HepG2 (cell line): ENCODE measurements around the gene CPT1C. TPM values are rescaled to one million over a fixed set of nuclear protein-coding genes. Genes with fewer than 3 reads are reported as not detected.

Source experiments
- ATAC-seq: fragments of 200-7000 bp; cut with Tn5 transposase; 3 replicates; pipeline ENCODE4 v1.9.1; 2020; ENCODE audit warnings: mild to moderate bottlenecking, moderate library complexity
- BruUV-seq: library from RNA; stranded (reverse); fragments of 400-500 nt; replicated peaks from 2 replicates; lab custom pipeline; 2021; lab: Mats Ljungman, UMichigan
- CTCF ChIA-PET: fragments of 300-600 bp; formaldehyde crosslinking; extraction: SDS; loops from one replicate; lab custom pipeline; 2021; ENCODE audit warnings: low total read pairs, inconsistent platforms, low intra/inter-chr PET ratio; lab: Yijun Ruan, JAX
- POLR2A ChIA-PET: fragments of 350-600 bp; sonication (Branson Sonifier 250); formaldehyde crosslinking; loops from one replicate; lab custom pipeline; 2020; ENCODE audit warnings: antibody characterized with exemption, inconsistent platforms; lab: Yijun Ruan, JAX
- DNase-seq: peaks from one replicate; pipeline ENCODE4 v3.0.0-alpha.2; 2015; ENCODE audit warnings: low spot score
- FAIRE-seq: peaks from 3 replicates; lab custom pipeline; 2011; peaks lifted over from hg19 to GRCh38; lab: Jason Lieb, UNC
- H2AFZ ChIP-seq: one replicate; pipeline ENCODE4 v1.6.1; 2011; ENCODE audit warnings: low read length, inconsistent platforms
- H3K27ac ChIP-seq: fragments of 300-600 bp; 3 replicates; pipeline ENCODE4 v1.8.0; 2011; ENCODE audit warnings: mixed run types, mild to moderate bottlenecking, mixed read lengths, low read length, inconsistent platforms; ENCODE audit not compliant: insufficient read depth; ENCODE audit errors: extremely low read length
- H3K27me3 ChIP-seq, 2 experiments: fragments of 200-600 bp in 1 of 2; 2 replicates in 1 of 2; 3 replicates in 1 of 2; pipeline versions ENCODE4 v1.6.0 to v1.8.0; 2011; ENCODE audit warnings: low read length in 2 of 2, mild to moderate bottlenecking in 2 of 2, moderate library complexity in 2 of 2, inconsistent platforms in 1 of 2; ENCODE audit not compliant: insufficient read depth in 2 of 2, control insufficient read depth in 1 of 2
- H3K36me3 ChIP-seq, 2 experiments: fragments of 200-600 bp in 1 of 2; replicated peaks in 1 of 2; 2 replicates in 1 of 2; 3 replicates in 1 of 2; pipeline versions ENCODE4 v1.5.1 to v1.8.0; 2011; ENCODE audit warnings: low read length in 2 of 2, inconsistent platforms in 1 of 2; ENCODE audit not compliant: insufficient read depth in 2 of 2, control insufficient read depth in 1 of 2
- H3K4me1 ChIP-seq: 2 replicates; pipeline ENCODE4 v1.5.1; 2012; ENCODE audit warnings: low read length, inconsistent platforms; ENCODE audit not compliant: insufficient read depth
- H3K4me2 ChIP-seq: 2 replicates; pipeline ENCODE4 v1.6.0; 2011; ENCODE audit warnings: low read depth, low read length, inconsistent platforms
- H3K4me3 ChIP-seq, 3 experiments: fragments of 200-600 bp in 1 of 3; sonication (generic), shearing (Covaris generic) in 1 of 3; replicated peaks in 1 of 3; 2 replicates each; pipeline ENCODE4 v1.5.1; 2011 to 2016; ENCODE audit warnings: low read length in 3 of 3, inconsistent platforms in 2 of 3, low read depth in 2 of 3, mild to moderate bottlenecking in 2 of 3, control low read depth in 1 of 3, mixed read lengths in 1 of 3; ENCODE audit not compliant: insufficient read depth in 1 of 3
- H3K79me2 ChIP-seq: one replicate; pipeline ENCODE4 v1.6.1; 2011; ENCODE audit warnings: low read length, inconsistent platforms; ENCODE audit not compliant: insufficient read depth
- H3K9ac ChIP-seq: 2 replicates; pipeline ENCODE4 v1.6.0; 2011; ENCODE audit warnings: mild to moderate bottlenecking, low read depth, low read length, inconsistent platforms; ENCODE audit not compliant: insufficient read depth
- H3K9me3 ChIP-seq: 2 replicates; pipeline ENCODE4 v1.5.1; 2012; ENCODE audit warnings: mild to moderate bottlenecking, low read length
- H4K20me1 ChIP-seq: 2 replicates; pipeline ENCODE4 v1.6.0; 2011; ENCODE audit warnings: inconsistent platforms, mild to moderate bottlenecking, low read length, moderate library complexity; ENCODE audit not compliant: insufficient read depth
- AGO2 ChIP-seq: fragments of 200-400 bp; formaldehyde crosslinking; optimal IDR thresholded peaks from 2 replicates; pipeline ENCODE3; 2017; ENCODE audit warnings: mild to moderate bottlenecking, low read depth, low read length, moderate library complexity
- CREBL2 ChIP-seq: sonication (generic); formaldehyde crosslinking; IDR thresholded peaks from 2 replicates; pipeline ENCODE4 v1.8.1; 2023; ENCODE audit warnings: missing genetic modification reagents, mild to moderate bottlenecking, borderline replicate concordance
- KDM5A ChIP-seq: fragments of 200-600 bp; sonication (generic); IDR thresholded peaks from 2 replicates; pipeline ENCODE4 v1.7.0; 2018; ENCODE audit warnings: antibody characterized with exemption, mild to moderate bottlenecking, low read length, borderline replicate concordance
- KLF16 ChIP-seq, 2 experiments: sonication (generic) in 1 of 2; formaldehyde crosslinking in 1 of 2; IDR thresholded peaks; 2 replicates each; pipeline versions ENCODE4 v1.6.1 to v1.8.0; 2016 to 2023; ENCODE audit warnings: missing genetic modification reagents in 2 of 2, missing compliant biosample characterization in 1 of 2
- RNF2 ChIP-seq: fragments of 450-650 bp; conservative IDR thresholded peaks from 2 replicates; pipeline ENCODE4 v1.6.1; 2016; ENCODE audit warnings: low read depth
- ZC3H13 ChIP-seq: sonication (generic); formaldehyde crosslinking; IDR thresholded peaks from 2 replicates; pipeline ENCODE4 v1.8.1; 2023; ENCODE audit warnings: mild to moderate bottlenecking, missing genetic modification reagents, moderate library complexity
- ZFP41 ChIP-seq: sonication (generic); formaldehyde crosslinking; IDR thresholded peaks from 2 replicates; pipeline ENCODE4 v1.4.0; 2020; ENCODE audit warnings: mild to moderate bottlenecking, missing genetic modification reagents, borderline replicate concordance
- ZFP91 ChIP-seq: sonication (generic); formaldehyde crosslinking; IDR thresholded peaks from 2 replicates; pipeline ENCODE4 v1.9.0; 2022; ENCODE audit warnings: missing genetic modification reagents, mild to moderate bottlenecking, borderline replicate concordance
- ZNF230 ChIP-seq: sonication (generic); formaldehyde crosslinking; IDR thresholded peaks from 2 replicates; pipeline ENCODE4 v1.4.0; 2020; ENCODE audit warnings: mild to moderate bottlenecking, missing genetic modification reagents
- ZNF660 ChIP-seq: sonication (generic); formaldehyde crosslinking; IDR thresholded peaks from 2 replicates; pipeline ENCODE4 v1.5.1; 2020; ENCODE audit warnings: mild to moderate bottlenecking, low read depth, missing genetic modification reagents, borderline replicate concordance
- ZNF780A ChIP-seq: sonication (generic); formaldehyde crosslinking; IDR thresholded peaks from 2 replicates; pipeline ENCODE4 v1.8.0; 2022; ENCODE audit warnings: mild to moderate bottlenecking, missing genetic modification reagents, moderate library complexity
- WGBS: methylation state at CpG from one replicate; pipeline ENCODE4 v1.1.6; 2017; ENCODE audit warnings: low lambda C conversion rate; 5-methylcytosine and 5-hydroxymethylcytosine counted together
- in situ Hi-C: cut with HindIII; loops from 2 replicates; pipeline ENCODE4 v1.10.0; 2017; ENCODE audit warnings: low pct_unique_long_range_greater_than_20kb; ENCODE audit not compliant: extremely low pct_ligation_motif_present
- intact Hi-C: fragments of 100-400 bp; cut with micrococcal nuclease; formaldehyde crosslinking; loops from one replicate; pipeline ENCODE4 v1.10.0; 2022; ENCODE audit not compliant: unreplicated experiment
- polyA plus RNA-seq, 8 experiments: library from polyadenylated mRNA; depleted of rRNA in 3 of 8; stranded (reverse) in 7 of 8; unstranded in 1 of 8; fragments of >200 nt; fragmentation: Illumina TruSeq in 4 of 8; extraction: Trizol in 4 of 8; gene quantifications; 2 replicates each; pipeline versions ENCODE4 v1.2.1 to v1.2.3, GENCODE V29; 2011 to 2016; ENCODE audit warnings: low read depth in 4 of 8, missing spikeins in 1 of 8, mixed read lengths in 1 of 8; ENCODE audit not compliant: insufficient read depth in 1 of 8
- total RNA-seq, 5 experiments: library from RNA; depleted of rRNA; stranded (reverse); fragments of >200 nt; fragmentation: Illumina TruSeq; extraction: Trizol; gene quantifications; 2 replicates each; pipeline ENCODE4 v1.2.3, GENCODE V29; 2016; ENCODE audit warnings: low read depth in 1 of 5
- TF ChIP-seq, protein P1 (sequence below): IDR thresholded peaks from 2 replicates; pipeline ENCODE4 v1.6.1; 2018; ENCODE audit warnings: missing genetic modification reagents, mild to moderate bottlenecking, missing compliant biosample characterization
- TF ChIP-seq, protein P2 (sequence below): sonication (generic); formaldehyde crosslinking; IDR thresholded peaks from 2 replicates; pipeline ENCODE4 v1.4.0; 2020; ENCODE audit warnings: missing genetic modification reagents
- TF ChIP-seq, protein P3 (sequence below): sonication (generic); formaldehyde crosslinking; IDR thresholded peaks from 2 replicates; pipeline ENCODE4 v1.5.0; 2020; ENCODE audit warnings: mild to moderate bottlenecking, missing genetic modification reagents

CPT1C gene
- total and polyA plus RNA-seq, 2 of the 13 experiments (the other 11 are each of a cell fraction or from before 2014, with no cell fraction given) = 0.18 TPM; not detected in 1

GRCh38 chr19:49690656-49691242, at the start of gene CPT1C (continued):
- TF ChIP-seq, protein P1, sequence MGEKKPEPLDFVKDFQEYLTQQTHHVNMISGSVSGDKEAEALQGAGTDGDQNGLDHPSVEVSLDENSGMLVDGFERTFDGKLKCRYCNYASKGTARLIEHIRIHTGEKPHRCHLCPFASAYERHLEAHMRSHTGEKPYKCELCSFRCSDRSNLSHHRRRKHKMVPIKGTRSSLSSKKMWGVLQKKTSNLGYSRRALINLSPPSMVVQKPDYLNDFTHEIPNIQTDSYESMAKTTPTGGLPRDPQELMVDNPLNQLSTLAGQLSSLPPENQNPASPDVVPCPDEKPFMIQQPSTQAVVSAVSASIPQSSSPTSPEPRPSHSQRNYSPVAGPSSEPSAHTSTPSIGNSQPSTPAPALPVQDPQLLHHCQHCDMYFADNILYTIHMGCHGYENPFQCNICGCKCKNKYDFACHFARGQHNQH (CRISPR knock-in tag) = no peak
- TF ChIP-seq ZNF230 (no peak), RNF2 (no peak), ZNF780A (CRISPR knock-in tag) (no peak), ZNF660 (CRISPR knock-in tag) (no peak), AGO2 (peak; percentile 92), KLF16 (CRISPR knock-in tag; IDR thresholded peaks at IDR 0.05) (no peak), ZC3H13 (CRISPR knock-in tag) (0 out of 2 replicates have a peak, but pooled peaks have one; percentile 26)

GRCh38 chr19:49641688-49642491, 49.0 kb upstream of the CPT1C start, which contains the start of gene SCAF1:
SCAF1 (plus strand) TSS chr19:49642209; CDS start chr19:49645027, 2,818 bp downstream.
- H3K9ac ChIP-seq = peak within 1 kb of the TSS; percentile 99
- BruUV-seq = no TSS peak
- H3K36me3 ChIP-seq = peaks cover 4 to 7% of the 10 kb centered on the region in 2 experiments; a peak in 2 of 5 replicates
- H3K9me3 ChIP-seq = no peaks in the 10 kb centered on the region
- whole genome bisulfite sequencing = 0% methylated on average over 8 of the region's 87 CpGs
- H3K4me3 ChIP-seq = peak within 1 kb of the TSS; percentile 85 to 99 (median 91)
- peak; percentile 55 for ATAC-seq
- peaks cover 31% of the 10 kb centered on the region for H3K79me2 ChIP-seq
- no peak within 1 kb of the TSS for H2AFZ ChIP-seq
- H3K4me1 ChIP-seq = peaks cover 48% of the 10 kb centered on the region
- peak within 1 kb of the TSS; percentile 90 for H3K4me2 ChIP-seq
- intact Hi-C loops (loop anchor here (2.0 to 5.0 kb wide), 2 partner anchors 23 to 35 kb away; partner anchors contain the start of genes BCL2L12, IRF3 and PRMT1), in situ Hi-C loops (no loop called here)
- ChIA-PET POLR2A (interaction anchor here (0.6 to 4.6 kb wide), 20 partner anchors 8 to 1023 kb away, joined by 3 to 92 read pairs (median 6); partner anchors contain the start of genes AKT1S1, ALDH16A1, BCL2L12 and IRF3), CTCF (no interaction called here)
- peak; percentile 97 for DNase-seq
- FAIRE-seq = peak; percentile 87
- no peaks in the 10 kb centered on the region for H4K20me1 ChIP-seq
- H3K27ac ChIP-seq = peak within 1 kb of the TSS; percentile 98
- H3K27me3 ChIP-seq = no peaks in the 10 kb centered on the region; a peak in 1 of 5 replicates
- TF ChIP-seq KDM5A (peak; percentile 59; the same call in 1 of the 2 replicates), CREBL2 (CRISPR knock-in tag) (no peak), ZFP91 (CRISPR knock-in tag) (peak; percentile 77), ZFP41 (no peak)
- TF ChIP-seq, protein P2, sequence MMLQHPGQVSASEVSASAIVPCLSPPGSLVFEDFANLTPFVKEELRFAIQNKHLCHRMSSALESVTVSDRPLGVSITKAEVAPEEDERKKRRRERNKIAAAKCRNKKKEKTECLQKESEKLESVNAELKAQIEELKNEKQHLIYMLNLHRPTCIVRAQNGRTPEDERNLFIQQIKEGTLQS (CRISPR knock-in tag) = peak; percentile 65; the same call in 1 of the 2 replicates
- TF ChIP-seq, protein P3, sequence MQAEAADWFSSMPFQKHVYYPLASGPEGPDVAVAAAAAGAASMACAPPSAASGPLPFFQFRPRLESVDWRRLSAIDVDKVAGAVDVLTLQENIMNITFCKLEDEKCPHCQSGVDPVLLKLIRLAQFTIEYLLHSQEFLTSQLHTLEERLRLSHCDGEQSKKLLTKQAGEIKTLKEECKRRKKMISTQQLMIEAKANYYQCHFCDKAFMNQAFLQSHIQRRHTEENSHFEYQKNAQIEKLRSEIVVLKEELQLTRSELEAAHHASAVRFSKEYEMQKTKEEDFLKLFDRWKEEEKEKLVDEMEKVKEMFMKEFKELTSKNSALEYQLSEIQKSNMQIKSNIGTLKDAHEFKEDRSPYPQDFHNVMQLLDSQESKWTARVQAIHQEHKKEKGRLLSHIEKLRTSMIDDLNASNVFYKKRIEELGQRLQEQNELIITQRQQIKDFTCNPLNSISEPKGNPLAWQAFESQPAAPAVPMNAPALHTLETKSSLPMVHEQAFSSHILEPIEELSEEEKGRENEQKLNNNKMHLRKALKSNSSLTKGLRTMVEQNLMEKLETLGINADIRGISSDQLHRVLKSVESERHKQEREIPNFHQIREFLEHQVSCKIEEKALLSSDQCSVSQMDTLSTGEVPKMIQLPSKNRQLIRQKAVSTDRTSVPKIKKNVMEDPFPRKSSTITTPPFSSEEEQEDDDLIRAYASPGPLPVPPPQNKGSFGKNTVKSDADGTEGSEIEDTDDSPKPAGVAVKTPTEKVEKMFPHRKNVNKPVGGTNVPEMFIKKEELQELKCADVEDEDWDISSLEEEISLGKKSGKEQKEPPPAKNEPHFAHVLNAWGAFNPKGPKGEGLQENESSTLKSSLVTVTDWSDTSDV = no peak
